Measurements from ENCODE around the gene ATG2B. TPM values are rescaled to one million over a fixed set of nuclear protein-coding genes. Genes with fewer than 3 reads are reported as not detected.

Gene ATG2B
- total and polyA plus RNA-seq, 10 of the 15 experiments (the other 5 are each of a cell fraction or from before 2014, with no cell fraction given), result 0.84 to 15.4 (median 9.9) TPM

DNA sequence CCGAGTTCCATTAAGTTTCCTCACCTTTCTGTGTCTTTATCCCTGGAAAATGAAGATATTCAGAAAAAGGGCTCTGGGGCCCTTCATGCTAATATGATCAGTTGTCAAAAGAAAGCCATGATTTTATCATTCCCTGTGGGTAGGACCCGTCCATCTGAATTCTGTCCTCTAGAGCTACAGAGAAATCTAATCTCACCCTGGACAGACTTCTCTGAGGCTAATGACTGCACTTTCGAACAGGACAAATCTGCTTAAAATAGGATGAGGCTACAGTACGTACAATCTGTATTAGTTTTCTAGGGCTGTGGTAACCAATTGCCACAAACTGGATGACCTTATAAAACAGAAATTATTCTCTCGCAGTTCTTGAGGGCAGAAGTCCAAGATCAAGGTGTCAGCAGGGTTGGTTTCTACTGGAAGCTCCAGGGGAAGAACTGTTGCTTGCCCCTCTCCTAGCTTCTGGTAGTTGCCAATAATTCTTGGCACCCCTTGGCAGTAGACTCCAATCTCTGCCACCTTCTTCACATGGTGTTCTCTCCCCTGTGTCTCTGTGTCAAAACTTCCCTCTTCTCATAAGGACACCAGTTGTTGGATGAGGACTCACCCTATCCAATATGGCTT is 30.0 kb upstream of the ATG2B start:
- SMC1A ChIA-PET (ENCODE audit: uncharacterized antibody, unreplicated experiment), result interaction anchor here (1.4 kb wide), 1 partner anchor 12 kb away, joined by 4 read pairs; no protein-coding TSS in a partner anchor
- no peak for ATAC-seq
- no peaks in the 10 kb centered on the region for H3K36me3 ChIP-seq (ENCODE audit: control insufficient read depth in 2 of 2, insufficient read depth in 2 of 2, low read length in 1 of 2)
- TF ChIP-seq BHLHE40 (IDR thresholded peaks at IDR 0.05; ENCODE audit: borderline replicate concordance in 1 of 2, low read depth in 2 of 2, low read length in 1 of 2) (no peak), NR2C2 (IDR thresholded peaks at IDR 0.05; ENCODE audit: borderline replicate concordance, control insufficient read depth, insufficient read length, low read depth) (no peak), SPI1 (IDR thresholded peaks at IDR 0.05; ENCODE audit: borderline replicate concordance, insufficient read depth, low read depth, low read length) (no peak), IKZF2 (IDR thresholded peaks at IDR 0.05) (no peak), MYC (IDR thresholded peaks at IDR 0.05; ENCODE audit: insufficient read depth, insufficient read length, insufficient replicate concordance, low read length, severe bottlenecking) (no peak), WRNIP1 (IDR thresholded peaks at IDR 0.05; ENCODE audit: borderline replicate concordance, low read depth, low read length) (no peak), ATF7 (IDR thresholded peaks at IDR 0.05; ENCODE audit: low read depth) (no peak)
- TF ChIP-seq, protein P1, sequence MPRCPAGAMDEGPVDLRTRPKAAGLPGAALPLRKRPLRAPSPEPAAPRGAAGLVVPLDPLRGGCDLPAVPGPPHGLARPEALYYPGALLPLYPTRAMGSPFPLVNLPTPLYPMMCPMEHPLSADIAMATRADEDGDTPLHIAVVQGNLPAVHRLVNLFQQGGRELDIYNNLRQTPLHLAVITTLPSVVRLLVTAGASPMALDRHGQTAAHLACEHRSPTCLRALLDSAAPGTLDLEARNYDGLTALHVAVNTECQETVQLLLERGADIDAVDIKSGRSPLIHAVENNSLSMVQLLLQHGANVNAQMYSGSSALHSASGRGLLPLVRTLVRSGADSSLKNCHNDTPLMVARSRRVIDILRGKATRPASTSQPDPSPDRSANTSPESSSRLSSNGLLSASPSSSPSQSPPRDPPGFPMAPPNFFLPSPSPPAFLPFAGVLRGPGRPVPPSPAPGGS (IDR thresholded peaks at IDR 0.05; ENCODE audit: borderline replicate concordance, insufficient read depth, low read depth, low read length, poor library complexity, severe bottlenecking), result no peak
- TF ChIP-seq, protein P2, sequence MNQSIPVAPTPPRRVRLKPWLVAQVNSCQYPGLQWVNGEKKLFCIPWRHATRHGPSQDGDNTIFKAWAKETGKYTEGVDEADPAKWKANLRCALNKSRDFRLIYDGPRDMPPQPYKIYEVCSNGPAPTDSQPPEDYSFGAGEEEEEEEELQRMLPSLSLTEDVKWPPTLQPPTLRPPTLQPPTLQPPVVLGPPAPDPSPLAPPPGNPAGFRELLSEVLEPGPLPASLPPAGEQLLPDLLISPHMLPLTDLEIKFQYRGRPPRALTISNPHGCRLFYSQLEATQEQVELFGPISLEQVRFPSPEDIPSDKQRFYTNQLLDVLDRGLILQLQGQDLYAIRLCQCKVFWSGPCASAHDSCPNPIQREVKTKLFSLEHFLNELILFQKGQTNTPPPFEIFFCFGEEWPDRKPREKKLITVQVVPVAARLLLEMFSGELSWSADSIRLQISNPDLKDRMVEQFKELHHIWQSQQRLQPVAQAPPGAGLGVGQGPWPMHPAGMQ (IDR thresholded peaks at IDR 0.05; ENCODE audit: borderline replicate concordance), result no peak
- H3K9me3 ChIP-seq (replicated peaks; ENCODE audit: control insufficient read depth, insufficient read depth, low read length), result no peaks in the 10 kb centered on the region
- no peak for FAIRE-seq
- peak overlapping the region; percentile 60; the same call in 1 of the 2 replicates for H3K4me2 ChIP-seq (ENCODE audit: control insufficient read depth, insufficient read depth)
- no peak overlapping the region for H3K4me3 ChIP-seq
- no peaks in the 10 kb centered on the region for H4K20me1 ChIP-seq (ENCODE audit: control insufficient read depth, insufficient read depth)
- CTCF ChIA-PET, result no interaction called here
- intact Hi-C loops (cut with micrococcal nuclease; ENCODE audit: unreplicated experiment) (loop anchor here (5.0 kb wide), 2 partner anchors 51 to 109 kb away; partner anchors contain the start of gene PAPOLA), in situ Hi-C loops (cut with MboI) (no loop called here)
- H3K9ac ChIP-seq (ENCODE audit: control insufficient read depth, insufficient read depth, low read length), result no peak overlapping the region
- H3K27me3 ChIP-seq (replicated peaks in 1 of 2; ENCODE audit: control insufficient read depth in 2 of 2, insufficient read depth in 2 of 2, low read length in 1 of 2), result no peaks in the 10 kb centered on the region
- BruUV-seq (replicated peaks), result no TSS peak
- no peaks in the 10 kb centered on the region for H3K4me1 ChIP-seq (ENCODE audit: control insufficient read depth, insufficient read depth, low read length)
- H3K79me2 ChIP-seq (ENCODE audit: control insufficient read depth, insufficient read depth, low read length), result no peaks in the 10 kb centered on the region
- no peak overlapping the region for H2AFZ ChIP-seq (ENCODE audit: control insufficient read depth, low read depth, low read length)
- H3K27ac ChIP-seq (ENCODE audit: control insufficient read depth, insufficient read depth), result no peak overlapping the region
- no peak for DNase-seq (ENCODE audit: low read depth, low spot score)
- RAD21 ChIA-PET (ENCODE audit: unreplicated experiment), result no interaction called here
- 92% methylated on average over 5 of the region's 5 CpGs for WGBS (ENCODE audit: insufficient coverage, insufficient replicate concordance, low lambda C conversion rate, missing lambda C conversion rate)
- POLR2A ChIA-PET, result no interaction called here
